Measurements from ENCODE around the gene RPL18. TPM values are rescaled to one million over a fixed set of nuclear protein-coding genes. Genes with fewer than 3 reads are reported as not detected.

Gene RPL18
- total RNA-seq, 4 donors from 2014 or later = 3,252 to 5,828 (median 3,870) TPM

GRCh38 chr19:48617146-48617937 is 1.6 kb downstream of the RPL18 start:
- no peak overlapping the region for H3K4me3 ChIP-seq (ENCODE audit: low read depth, poor library complexity, severe bottlenecking)
- TF ChIP-seq CTCF (IDR thresholded peaks at IDR 0.05) (no peak), POLR2A (IDR thresholded peaks at IDR 0.05) (no peak)
- DNase-seq (ENCODE audit: low spot score in 2 of 2) = no peak
- intact Hi-C loops (cut with DNase I; ENCODE audit: low total_unique reads) = no loop called here
- 57 to 59% methylated on average over 16 to 17 of the region's 18 CpGs for WGBS, 2 donors

- DNase-seq (ENCODE audit: low spot score in 2 of 2) = no peak
- WGBS, 2 donors = 65 to 70% methylated on average over 12 of the region's 12 CpGs
Measured at GRCh38 chr19:48616491-48617056, 2.4 kb downstream of the RPL18 start.

GRCh38 chr19:48616041-48616436 is 2.9 kb downstream of the RPL18 start:
- no peak for DNase-seq (ENCODE audit: low spot score in 2 of 2)
- TF ChIP-seq CTCF (IDR thresholded peaks at IDR 0.05) = no peak
- no peak for TF ChIP-seq POLR2A (IDR thresholded peaks at IDR 0.05)
- no peak overlapping the region for H3K4me3 ChIP-seq (ENCODE audit: low read depth, poor library complexity, severe bottlenecking)
- intact Hi-C loops (cut with DNase I; ENCODE audit: low total_unique reads) = no loop called here
- 71 to 83% methylated on average over 7 to 16 of the region's 16 CpGs for WGBS, 2 donors

More at GRCh38 chr19:48616491-48617056, 2.4 kb downstream of the RPL18 start:
- TF ChIP-seq CTCF (IDR thresholded peaks at IDR 0.05) = no peak
- TF ChIP-seq POLR2A (IDR thresholded peaks at IDR 0.05) = no peak
- H3K4me3 ChIP-seq (ENCODE audit: low read depth, poor library complexity, severe bottlenecking) = no peak overlapping the region
- intact Hi-C loops (cut with DNase I; ENCODE audit: low total_unique reads) = no loop called here

- H3K4me3 ChIP-seq (ENCODE audit: low read depth, poor library complexity, severe bottlenecking) = no peak overlapping the region
- 59 to 66% methylated on average over 19 of the region's 19 CpGs for WGBS, 2 donors
- intact Hi-C loops (cut with DNase I; ENCODE audit: low total_unique reads) = no loop called here
- no peak for DNase-seq (ENCODE audit: low spot score in 2 of 2)
- TF ChIP-seq CTCF (IDR thresholded peaks at IDR 0.05) (no peak), POLR2A (IDR thresholded peaks at IDR 0.05) (no peak)
Measured at GRCh38 chr19:48615231-48616040, 3.5 kb downstream of the RPL18 start.

GRCh38 chr19:48614436-48615230 is 4.3 kb downstream of the RPL18 start, which contains the start of gene FAM83E:
Gene FAM83E (minus strand): TSS chr19:48615076. CDS start chr19:48613372, 1,704 bp downstream.
- TF ChIP-seq CTCF (IDR thresholded peaks at IDR 0.05) = no peak
- TF ChIP-seq POLR2A (IDR thresholded peaks at IDR 0.05) = no peak
- no peak for DNase-seq (ENCODE audit: low spot score in 2 of 2)
- intact Hi-C loops (cut with DNase I; ENCODE audit: low total_unique reads) = no loop called here
- H3K4me3 ChIP-seq (ENCODE audit: low read depth, poor library complexity, severe bottlenecking) = no peak within 1 kb of the TSS
- 39 to 44% methylated on average over 27 to 30 of the region's 31 CpGs for WGBS, 2 donors

Measured in lower leg skin (tissue), 4 donors.